HepG2 (cell line): Measurements from ENCODE around the gene CACNA1H.
"Not testable (repeated sequence)": the region's sequence is repeated elsewhere in the genome, so short reads cannot be mapped to it uniquely, and the experiment has no call there.

ENCODE experiments used
- CBX5 ChIP-seq: sonication (generic); formaldehyde crosslinking; IDR thresholded peaks from 2 replicates; pipeline ENCODE4 v1.4.0; 2020; ENCODE audit warnings: missing genetic modification reagents, borderline replicate concordance
- POLR2AphosphoS5 ChIP-seq: IDR thresholded peaks from 2 replicates; pipeline ENCODE4 v1.6.1; 2012; ENCODE audit warnings: low read depth, low read length
- SOX13 ChIP-seq, 3 experiments: fragments of 450-650 bp in 1 of 3; sonication (generic) in 1 of 3; formaldehyde crosslinking in 1 of 3; IDR thresholded peaks in 2 of 3; conservative IDR thresholded peaks in 1 of 3; 2 replicates each; pipeline versions ENCODE4 v1.5.0 to v1.6.1; 2016 to 2020; ENCODE audit warnings: antibody characterized with exemption in 1 of 3, mild to moderate bottlenecking in 1 of 3, missing compliant biosample characterization in 1 of 3, missing genetic modification reagents in 1 of 3, moderate library complexity in 1 of 3
- TCF7L2 ChIP-seq: IDR thresholded peaks from 2 replicates; pipeline ENCODE4 v1.6.1; 2011; ENCODE audit warnings: mild to moderate bottlenecking, low read depth, low read length, moderate library complexity
- ZBTB7A ChIP-seq: sonication (generic); formaldehyde crosslinking; IDR thresholded peaks from 2 replicates; pipeline ENCODE4 v1.8.0; 2022; ENCODE audit warnings: mild to moderate bottlenecking, missing genetic modification reagents

DNA sequence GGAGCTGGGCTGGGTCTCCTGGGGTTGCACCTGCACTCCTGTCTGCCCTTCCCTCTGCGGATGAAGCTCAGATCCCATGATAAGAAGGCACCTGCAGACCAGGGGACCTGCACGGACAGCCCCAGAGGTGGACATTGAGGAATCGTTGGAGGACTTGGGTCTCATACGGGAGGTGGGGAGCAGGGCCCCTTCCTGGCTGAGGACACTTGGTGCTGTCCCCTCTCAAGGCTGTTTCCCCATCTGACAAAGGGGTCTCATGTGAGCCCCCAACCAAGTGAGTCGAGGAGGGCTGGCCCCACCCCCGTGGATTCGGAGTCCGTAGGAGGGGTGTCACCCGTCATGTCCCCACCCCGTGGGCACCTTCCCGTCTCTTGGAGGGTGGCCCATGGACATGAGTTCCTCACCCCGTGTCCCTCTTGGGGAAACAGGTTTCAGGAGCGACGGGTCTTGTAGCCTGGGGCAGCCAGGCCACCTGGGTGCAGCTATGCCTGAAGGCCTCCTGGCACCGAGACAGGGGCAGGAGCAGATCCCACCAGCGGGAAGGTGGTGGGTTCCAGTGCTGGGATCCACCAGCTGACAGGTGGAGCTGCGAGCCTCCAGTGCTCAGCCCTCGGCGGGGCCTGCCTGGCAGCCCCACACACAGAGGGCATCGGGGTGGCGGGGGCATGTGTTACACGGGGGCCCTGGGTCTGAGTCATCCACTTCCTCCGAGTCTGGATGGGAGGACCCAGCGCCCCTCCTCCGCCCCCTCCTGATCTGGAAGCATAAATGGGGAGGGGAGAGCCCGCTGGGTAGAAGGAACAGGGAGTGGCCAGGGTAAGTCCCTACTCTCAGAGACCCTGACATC lies 102.6 kb downstream of the CACNA1H start, which contains the start of gene TPSD1:
- not testable (repeated sequence) for TF ChIP-seq TCF7L2; CBX5 (CRISPR knock-in tag); SOX13 (IDR thresholded peaks at IDR 0.05); SOX13 (CRISPR knock-in tag; conservative IDR thresholded peaks at IDR 0.05 in 1 of 2, IDR thresholded peaks at IDR 0.05 in 1 of 2); POLR2AphosphoS5; ZBTB7A
